ENCODE data around the gene KCNIP1. TPM values are rescaled to one million over a fixed set of nuclear protein-coding genes. Genes with fewer than 3 reads are reported as not detected.

The KCNIP1 gene
- total RNA-seq, 1 experiment from 2014 or later: not detected

GRCh38 chr5:170758481-170758880 lies 254.7 kb downstream of the KCNIP1 start:
- Histone ChIP-seq H3K27ac (ENCODE audit: low read length) (no peak overlapping the region), H3K36me3 (ENCODE audit: control insufficient read depth, insufficient read depth, low read length) (no peaks in the 10 kb centered on the region), H3K4me1 (ENCODE audit: control insufficient read depth, insufficient read depth, low read length) (no peaks in the 10 kb centered on the region), H3K4me3 (ENCODE audit: low read depth in 2 of 2, low read length in 2 of 2) (no peak overlapping the region), H3K9me3 (ENCODE audit: control insufficient read depth, insufficient read depth, low read depth, low read length) (no peaks in the 10 kb centered on the region), H3K27me3 (ENCODE audit: control insufficient read depth, insufficient read depth, low read length) (no peaks in the 10 kb centered on the region)
- ChIA-PET CTCF (no interaction called here), POLR2A (no interaction called here)
- no TSS peak for BruUV-seq (replicated peaks)
- DNase-seq (ENCODE audit: low read depth, low spot score) (no peak), ATAC-seq (no peak)
- TF ChIP-seq POLR2AphosphoS5 (IDR thresholded peaks at IDR 0.05; ENCODE audit: low read depth, low read length) (no peak), CTCF (IDR thresholded peaks at IDR 0.05) (no peak), TCF7L2 (IDR thresholded peaks at IDR 0.05; ENCODE audit: low read depth, low read length) (no peak), REST (IDR thresholded peaks at IDR 0.05; ENCODE audit: insufficient read depth in 1 of 2, low read depth in 2 of 2, low read length in 1 of 2) (no peak), SIN3A (IDR thresholded peaks at IDR 0.05; ENCODE audit: borderline replicate concordance, insufficient read depth, low read depth, low read length) (no peak)
- in situ Hi-C loops (cut with HindIII; ENCODE audit: low pct_unique_long_range_greater_than_20kb, low sequenced_read_pairs) (no loop called here), intact Hi-C loops (cut with micrococcal nuclease; ENCODE audit: unreplicated experiment) (no loop called here)

GRCh38 chr5:170760113-170760512 lies 256.3 kb downstream of the KCNIP1 start:
- no peaks in the 10 kb centered on the region for H3K27me3 ChIP-seq (ENCODE audit: control insufficient read depth, insufficient read depth, low read length)
- no peaks in the 10 kb centered on the region for H3K9me3 ChIP-seq (ENCODE audit: control insufficient read depth, insufficient read depth, low read depth, low read length)
- BruUV-seq (replicated peaks): no TSS peak
- no peak for TF ChIP-seq REST (IDR thresholded peaks at IDR 0.05; ENCODE audit: insufficient read depth in 1 of 2, low read depth in 2 of 2, low read length in 1 of 2)
- no peak for TF ChIP-seq CTCF (IDR thresholded peaks at IDR 0.05)
- TF ChIP-seq SIN3A (IDR thresholded peaks at IDR 0.05; ENCODE audit: borderline replicate concordance, insufficient read depth, low read depth, low read length): no peak
- no peak for TF ChIP-seq TCF7L2 (IDR thresholded peaks at IDR 0.05; ENCODE audit: low read depth, low read length)
- TF ChIP-seq POLR2AphosphoS5 (IDR thresholded peaks at IDR 0.05; ENCODE audit: low read depth, low read length): no peak
- ChIA-PET CTCF (no interaction called here), POLR2A (no interaction called here)
- intact Hi-C loops (cut with micrococcal nuclease; ENCODE audit: unreplicated experiment): no loop called here
- no peaks in the 10 kb centered on the region for H3K36me3 ChIP-seq (ENCODE audit: control insufficient read depth, insufficient read depth, low read length)
- H3K4me1 ChIP-seq (ENCODE audit: control insufficient read depth, insufficient read depth, low read length): no peaks in the 10 kb centered on the region
- in situ Hi-C loops (cut with HindIII; ENCODE audit: low pct_unique_long_range_greater_than_20kb, low sequenced_read_pairs): no loop called here
- no peak overlapping the region for H3K4me3 ChIP-seq (ENCODE audit: low read depth in 2 of 2, low read length in 2 of 2)
- no peak overlapping the region for H3K27ac ChIP-seq (ENCODE audit: low read length)
- DNase-seq (ENCODE audit: low read depth, low spot score) (no peak), ATAC-seq (no peak)

Data from Panc1 (cell line).